ENCODE results near the gene WDCP.

- TF ChIP-seq POLR2A (IDR thresholded peaks at IDR 0.05): no peak
- no peak for TF ChIP-seq CTCF (IDR thresholded peaks at IDR 0.05)
These were observed 18.1 kb upstream of the WDCP start for GRCh38 chr2:24065341-24065740.

Data from breast epithelium (tissue), 3 donors.